ENCODE measurements around the gene MAP3K20. TPM values are rescaled to one million over a fixed set of nuclear protein-coding genes. Genes with fewer than 3 reads are reported as not detected.
"Not testable (repeated sequence)": the region's sequence is repeated elsewhere in the genome, so short reads cannot be mapped to it uniquely, and the experiment has no call there.

MAP3K20 gene
- total RNA-seq, 2 experiments from 2014 or later: 8.0 to 10.2 TPM

DNA sequence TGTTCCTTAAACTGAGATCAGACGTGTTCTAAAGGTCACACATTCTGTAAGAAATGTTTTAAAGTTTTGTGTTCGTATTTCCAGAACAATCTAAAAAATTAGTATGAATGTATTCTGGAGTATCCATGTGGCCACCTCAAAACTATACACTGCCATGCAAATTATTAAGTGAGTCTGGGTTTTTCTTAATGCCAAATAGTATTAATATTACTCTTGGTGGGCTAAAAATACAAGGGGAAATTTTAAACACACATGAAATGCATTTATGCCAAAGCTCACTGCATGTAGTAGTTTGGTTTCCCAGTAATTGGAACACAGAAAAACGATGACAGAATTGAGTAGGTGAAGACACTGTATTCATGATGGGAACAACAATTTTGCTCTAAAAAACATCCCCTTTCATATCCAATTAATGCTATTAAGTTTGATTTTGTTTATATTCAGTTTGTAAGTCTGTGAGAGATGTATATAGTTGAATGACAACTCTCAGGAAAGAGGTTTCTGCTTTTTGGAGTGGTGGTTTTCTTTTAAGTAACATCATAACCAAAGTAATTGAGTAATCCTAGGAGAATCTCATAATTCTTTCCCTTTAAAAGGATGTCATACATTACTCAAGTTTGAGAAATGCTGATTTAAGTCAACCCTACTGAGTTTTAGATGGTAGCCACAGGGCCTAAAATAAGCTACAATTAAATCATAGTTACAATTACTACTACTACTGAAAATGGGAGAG lies 203.3 kb downstream of the MAP3K20 start:
- H3K27ac Mint-ChIP-seq: no peak overlapping the region
- POLR2A ChIA-PET: no interaction called here

GRCh38 chr2:173279527-173279868 lies 203.9 kb downstream of the MAP3K20 start:
- TF ChIP-seq, protein P1, sequence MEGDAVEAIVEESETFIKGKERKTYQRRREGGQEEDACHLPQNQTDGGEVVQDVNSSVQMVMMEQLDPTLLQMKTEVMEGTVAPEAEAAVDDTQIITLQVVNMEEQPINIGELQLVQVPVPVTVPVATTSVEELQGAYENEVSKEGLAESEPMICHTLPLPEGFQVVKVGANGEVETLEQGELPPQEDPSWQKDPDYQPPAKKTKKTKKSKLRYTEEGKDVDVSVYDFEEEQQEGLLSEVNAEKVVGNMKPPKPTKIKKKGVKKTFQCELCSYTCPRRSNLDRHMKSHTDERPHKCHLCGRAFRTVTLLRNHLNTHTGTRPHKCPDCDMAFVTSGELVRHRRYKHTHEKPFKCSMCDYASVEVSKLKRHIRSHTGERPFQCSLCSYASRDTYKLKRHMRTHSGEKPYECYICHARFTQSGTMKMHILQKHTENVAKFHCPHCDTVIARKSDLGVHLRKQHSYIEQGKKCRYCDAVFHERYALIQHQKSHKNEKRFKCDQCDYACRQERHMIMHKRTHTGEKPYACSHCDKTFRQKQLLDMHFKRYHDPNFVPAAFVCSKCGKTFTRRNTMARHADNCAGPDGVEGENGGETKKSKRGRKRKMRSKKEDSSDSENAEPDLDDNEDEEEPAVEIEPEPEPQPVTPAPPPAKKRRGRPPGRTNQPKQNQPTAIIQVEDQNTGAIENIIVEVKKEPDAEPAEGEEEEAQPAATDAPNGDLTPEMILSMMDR (IDR thresholded peaks at IDR 0.05): no peak
- Mint-ChIP-seq H3K27me3 (no peaks in the 10 kb centered on the region), H3K4me3 (no peak overlapping the region), H3K36me3 (ENCODE audit: low read depth) (no peaks in the 10 kb centered on the region), H3K4me1 (ENCODE audit: low read depth) (no peaks in the 10 kb centered on the region), H3K9me3 (no peaks in the 10 kb centered on the region), H3K27ac (no peak overlapping the region)
- no peak for DNase-seq
- intact Hi-C loops (cut with micrococcal nuclease): no loop called here
- no peak for ATAC-seq
- ChIA-PET POLR2A (no interaction called here), CTCF (no interaction called here)

More for the DNA sequence above, 203.3 kb downstream of the MAP3K20 start:
- TF ChIP-seq, protein P1 (IDR thresholded peaks at IDR 0.05): no peak
- DNase-seq (no peak), ATAC-seq (no peak)
- Mint-ChIP-seq H3K36me3 (ENCODE audit: low read depth) (no peaks in the 10 kb centered on the region), H3K4me1 (ENCODE audit: low read depth) (no peaks in the 10 kb centered on the region), H3K9me3 (no peaks in the 10 kb centered on the region), H3K27me3 (no peaks in the 10 kb centered on the region), H3K4me3 (no peak overlapping the region)
- intact Hi-C loops (cut with micrococcal nuclease): no loop called here
- CTCF ChIA-PET: no interaction called here

DNA sequence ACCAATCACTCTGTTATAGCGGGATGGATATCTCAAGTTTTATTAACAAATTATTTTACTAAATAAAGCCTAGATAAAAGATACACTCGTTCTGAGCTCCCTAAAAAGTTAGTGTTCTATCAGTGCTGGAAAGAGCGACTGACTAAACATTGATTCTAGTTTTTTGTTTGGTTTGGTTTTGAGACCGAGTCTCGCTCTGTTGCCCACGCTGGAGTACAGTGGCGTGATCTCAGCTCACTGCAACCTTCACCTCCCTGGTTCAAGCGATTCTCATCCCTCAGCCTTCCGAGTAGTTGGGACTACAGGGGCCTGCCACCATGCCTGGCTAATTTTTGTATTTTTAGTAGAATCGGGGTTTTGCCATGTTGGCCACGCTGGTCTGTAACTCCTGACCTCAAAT lies 205.2 kb downstream of the MAP3K20 start:
- Mint-ChIP-seq H3K4me1 (ENCODE audit: low read depth) (no peaks in the 10 kb centered on the region), H3K27ac (no peak overlapping the region), H3K27me3 (no peaks in the 10 kb centered on the region), H3K9me3 (no peaks in the 10 kb centered on the region), H3K4me3 (no peak overlapping the region), H3K36me3 (ENCODE audit: low read depth) (no peaks in the 10 kb centered on the region)
- DNase-seq (no peak), ATAC-seq (no peak)
- ChIA-PET POLR2A (no interaction called here), CTCF (interaction anchor here (0.7 to 0.8 kb wide), 2 partner anchors 120 to 223 kb away, joined by 3 read pairs; no protein-coding TSS in a partner anchor)
- intact Hi-C loops (cut with micrococcal nuclease): no loop called here
- TF ChIP-seq, protein P1 (IDR thresholded peaks at IDR 0.05): no peak

GRCh38 chr2:173281898-173282297 lies 206.3 kb downstream of the MAP3K20 start:
- H3K9me3 Mint-ChIP-seq; H3K4me1 Mint-ChIP-seq (ENCODE audit: low read depth); intact Hi-C loops (cut with micrococcal nuclease); H3K36me3 Mint-ChIP-seq (ENCODE audit: low read depth); ATAC-seq; H3K27me3 Mint-ChIP-seq; H3K4me3 Mint-ChIP-seq; POLR2A ChIA-PET; DNase-seq; H3K27ac Mint-ChIP-seq: not testable (repeated sequence)
- CTCF ChIA-PET: interaction anchor here (0.8 kb wide), 1 partner anchor 224 kb away, joined by 3 read pairs; no protein-coding TSS in a partner anchor

- ATAC-seq: no peak
- intact Hi-C loops (cut with micrococcal nuclease): no loop called here
- H3K4me3 Mint-ChIP-seq: no peak overlapping the region
- no peak for DNase-seq
- H3K27me3 Mint-ChIP-seq: no peaks in the 10 kb centered on the region
- TF ChIP-seq, protein P1 (IDR thresholded peaks at IDR 0.05): no peak
- H3K27ac Mint-ChIP-seq: no peak overlapping the region
- ChIA-PET CTCF (no interaction called here), POLR2A (no interaction called here)
- H3K36me3 Mint-ChIP-seq (ENCODE audit: low read depth): no peaks in the 10 kb centered on the region
- H3K9me3 Mint-ChIP-seq: no peaks in the 10 kb centered on the region
- peaks cover 4% of the 10 kb centered on the region for H3K4me1 Mint-ChIP-seq (ENCODE audit: low read depth)
These were observed 207.3 kb downstream of the MAP3K20 start for GRCh38 chr2:173282795-173283545.

Measured in activated CD8-positive, alpha-beta T cell treated with anti-CD3 and anti-CD28 coated beads for 36 hours (primary cell).